Ascending aorta (tissue), 2 donors: ENCODE data around the gene SRXN1. TPM values are rescaled to one million over a fixed set of nuclear protein-coding genes. Genes with fewer than 3 reads are reported as not detected.

Experiments used
- DNase-seq, 2 donors: peaks; one replicate each; pipeline ENCODE4 v3.0.0-alpha.2; 2019; ENCODE audit warnings: low spot score in 2 of 2
- H3K27ac ChIP-seq, 2 donors: fragments of 200-600 bp; sonication (generic); one replicate each; pipeline ENCODE4 v1.5.1; 2016 to 2017; ENCODE audit warnings: mild to moderate bottlenecking in 1 of 2
- H3K27me3 ChIP-seq: fragments of 200-600 bp; sonication (generic); one replicate; pipeline ENCODE4 v1.5.1; 2017
- H3K36me3 ChIP-seq, 2 donors: fragments of 200-600 bp; sonication (generic); one replicate each; pipeline ENCODE4 v1.5.1; 2016
- H3K4me1 ChIP-seq, 2 donors: fragments of 200-600 bp; sonication (generic); one replicate each; pipeline ENCODE4 v1.5.1; 2016 to 2017; ENCODE audit warnings: mild to moderate bottlenecking in 1 of 2
- H3K4me3 ChIP-seq, 2 donors: fragments of 200-600 bp; sonication (generic); one replicate each; pipeline ENCODE4 v1.5.1; 2016 to 2017; ENCODE audit warnings: mild to moderate bottlenecking in 1 of 2
- H3K9me3 ChIP-seq, 2 donors: fragments of 200-600 bp; sonication (generic); one replicate each; pipeline ENCODE4 v1.5.1; 2016
- intact Hi-C: fragments of 100-400 bp; cut with DNase I; formaldehyde crosslinking; loops from one replicate; pipeline ENCODE4 v1.15.1; 2023
- total RNA-seq: library from RNA; depleted of rRNA; stranded (reverse); fragments of >200 nt; gene quantifications from one replicate; pipeline ENCODE4 v1.1.0, GENCODE V29; 2016
- TF ChIP-seq, protein P1 (sequence below), 3 experiments: fragments of 200-600 bp in 2 of 3; fragments of 450-650 bp in 1 of 3; sonication (generic) in 2 of 3; IDR thresholded peaks; one replicate each; pipeline ENCODE4 v1.5.1; 2016 to 2019; ENCODE audit warnings: antibody characterized with exemption in 3 of 3, mild to moderate bottlenecking in 1 of 3, moderate library complexity in 1 of 3

SRXN1 gene
- total RNA-seq, 1 donor from 2014 or later = 28.8 TPM

DNA sequence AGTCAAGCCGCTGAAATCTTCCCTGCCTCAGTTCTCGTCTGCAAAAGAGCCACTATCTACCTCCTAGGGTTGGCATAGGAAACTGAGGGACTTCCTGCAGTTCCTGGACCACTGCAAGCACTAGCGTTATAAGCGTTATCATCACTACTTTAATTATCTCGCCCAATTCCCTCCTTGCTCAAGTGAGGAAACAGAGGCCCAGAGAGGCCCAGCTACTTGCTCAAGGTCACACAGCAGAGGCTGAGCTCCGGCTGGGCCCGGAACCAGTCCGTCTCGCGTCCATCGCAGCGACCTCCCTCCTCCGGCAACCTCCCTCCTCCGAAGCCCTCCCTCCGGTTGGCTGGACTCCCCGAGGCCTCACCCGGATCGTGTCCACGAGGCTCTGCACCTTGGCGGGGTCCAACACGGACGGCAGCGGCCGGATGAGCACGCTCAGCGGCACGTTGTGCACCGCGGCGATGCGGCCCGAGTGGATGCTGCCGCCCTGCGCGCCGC, 338 bp downstream of the SRXN1 start:
- Histone ChIP-seq H3K27ac (peak overlapping the region; percentile 82 to 84), H3K9me3 (peaks cover 0 to 8% of the 10 kb centered on the region in 2 donors), H3K4me1 (peaks cover 9% of the 10 kb centered on the region in 2 donors), H3K27me3 (no peaks in the 10 kb centered on the region), H3K4me3 (peak overlapping the region; percentile 61 to 84), H3K36me3 (peaks cover 21 to 29% of the 10 kb centered on the region in 2 donors)
- no peak for DNase-seq
- intact Hi-C loops = loop anchor here (2.0 to 10.0 kb wide), 9 partner anchors 22 to 1162 kb away; partner anchors contain the start of genes CSNK2A1, FAM110A, FKBP1A and NRSN2
- TF ChIP-seq, protein P1, sequence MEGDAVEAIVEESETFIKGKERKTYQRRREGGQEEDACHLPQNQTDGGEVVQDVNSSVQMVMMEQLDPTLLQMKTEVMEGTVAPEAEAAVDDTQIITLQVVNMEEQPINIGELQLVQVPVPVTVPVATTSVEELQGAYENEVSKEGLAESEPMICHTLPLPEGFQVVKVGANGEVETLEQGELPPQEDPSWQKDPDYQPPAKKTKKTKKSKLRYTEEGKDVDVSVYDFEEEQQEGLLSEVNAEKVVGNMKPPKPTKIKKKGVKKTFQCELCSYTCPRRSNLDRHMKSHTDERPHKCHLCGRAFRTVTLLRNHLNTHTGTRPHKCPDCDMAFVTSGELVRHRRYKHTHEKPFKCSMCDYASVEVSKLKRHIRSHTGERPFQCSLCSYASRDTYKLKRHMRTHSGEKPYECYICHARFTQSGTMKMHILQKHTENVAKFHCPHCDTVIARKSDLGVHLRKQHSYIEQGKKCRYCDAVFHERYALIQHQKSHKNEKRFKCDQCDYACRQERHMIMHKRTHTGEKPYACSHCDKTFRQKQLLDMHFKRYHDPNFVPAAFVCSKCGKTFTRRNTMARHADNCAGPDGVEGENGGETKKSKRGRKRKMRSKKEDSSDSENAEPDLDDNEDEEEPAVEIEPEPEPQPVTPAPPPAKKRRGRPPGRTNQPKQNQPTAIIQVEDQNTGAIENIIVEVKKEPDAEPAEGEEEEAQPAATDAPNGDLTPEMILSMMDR (IDR thresholded peaks at IDR 0.05) = no peak

DNA sequence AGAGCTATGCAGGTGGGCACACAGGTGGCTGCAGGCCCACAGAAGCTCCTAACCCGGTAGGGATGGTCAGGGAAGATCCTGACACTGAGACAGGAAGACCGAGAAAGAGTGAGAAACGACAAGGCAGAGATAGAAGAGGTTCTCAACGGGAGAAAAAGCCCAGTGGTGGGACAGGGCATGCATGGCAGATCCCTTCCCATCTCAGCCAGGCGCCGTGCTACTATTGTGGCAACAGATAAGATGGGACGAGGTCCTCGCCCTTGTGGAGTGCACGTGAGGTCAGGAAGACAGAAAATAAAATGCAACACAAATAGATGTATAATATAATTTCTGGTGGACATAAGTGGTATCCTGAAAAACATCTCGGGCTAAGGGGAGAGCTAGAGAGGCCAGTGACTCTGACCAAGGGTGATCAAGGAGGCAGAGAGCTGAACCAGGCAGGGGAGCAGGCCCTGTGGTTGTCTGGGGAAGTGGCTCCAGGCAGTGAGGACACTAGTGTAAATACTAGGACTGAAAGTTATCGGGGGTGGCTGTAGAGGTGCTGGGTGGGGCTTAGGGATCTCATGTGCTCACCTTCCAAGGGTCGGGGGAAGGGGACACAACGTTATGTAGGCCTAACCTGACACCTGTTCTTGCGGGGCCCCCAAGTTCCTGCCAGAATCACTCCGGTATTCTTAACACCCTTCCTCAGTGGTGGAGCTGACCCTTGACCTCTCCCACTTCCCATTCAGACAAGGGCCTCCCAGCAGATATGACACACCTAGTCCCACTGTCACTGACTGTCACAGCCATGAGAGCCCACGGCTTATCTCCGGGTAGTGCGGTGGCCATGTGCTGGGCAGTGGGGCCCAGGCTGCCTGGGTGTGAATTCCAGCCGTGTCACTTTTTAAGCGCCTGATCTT, 1.0 kb downstream of the SRXN1 start:
- Histone ChIP-seq H3K27me3 (no peaks in the 10 kb centered on the region), H3K4me1 (peaks cover 9% of the 10 kb centered on the region in 2 donors), H3K27ac (peak overlapping the region; percentile 82 to 84), H3K36me3 (peaks cover 28 to 36% of the 10 kb centered on the region in 2 donors), H3K9me3 (peaks cover 0 to 8% of the 10 kb centered on the region in 2 donors), H3K4me3 (peak overlapping the region; percentile 61 to 84)
- no peak for DNase-seq
- TF ChIP-seq, protein P1 (IDR thresholded peaks at IDR 0.05) = no peak
- intact Hi-C loops = loop anchor here (2.0 to 10.0 kb wide), 9 partner anchors 23 to 1163 kb away; partner anchors contain the start of genes CSNK2A1, FAM110A, FKBP1A and NRSN2

DNA sequence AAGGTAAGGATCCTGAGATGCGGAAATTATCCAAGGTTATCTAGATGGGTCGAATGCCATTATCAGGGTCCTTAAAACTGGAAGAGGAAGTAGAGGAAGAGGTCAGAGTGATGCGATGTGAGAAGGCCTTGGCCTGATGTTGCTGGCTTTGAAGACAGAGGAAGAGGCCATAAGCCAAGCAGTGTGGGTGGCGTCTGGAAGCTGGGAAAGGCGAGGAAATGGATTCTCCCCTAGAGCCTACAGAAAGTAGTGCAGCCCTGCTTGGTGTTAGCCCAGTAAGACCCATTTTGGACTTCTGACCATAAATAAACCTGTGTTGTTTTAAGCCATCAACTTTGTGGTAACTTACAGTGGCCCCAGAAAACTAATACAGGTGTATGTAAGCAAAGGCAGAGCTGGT, 2.0 kb downstream of the SRXN1 start:
- Histone ChIP-seq H3K27me3 (no peaks in the 10 kb centered on the region), H3K36me3 (peaks cover 29 to 39% of the 10 kb centered on the region in 2 donors), H3K27ac (no peak overlapping the region), H3K4me1 (peaks cover 9% of the 10 kb centered on the region in 2 donors), H3K4me3 (no peak overlapping the region), H3K9me3 (peaks cover 0 to 8% of the 10 kb centered on the region in 2 donors)
- TF ChIP-seq, protein P1 (IDR thresholded peaks at IDR 0.05) = no peak
- no peak for DNase-seq
- intact Hi-C loops = loop anchor here (5.0 to 10.0 kb wide), 6 partner anchors 189 to 1164 kb away; partner anchors contain the start of genes FKBP1A, NRSN2, NSFL1C and PSMF1

DNA sequence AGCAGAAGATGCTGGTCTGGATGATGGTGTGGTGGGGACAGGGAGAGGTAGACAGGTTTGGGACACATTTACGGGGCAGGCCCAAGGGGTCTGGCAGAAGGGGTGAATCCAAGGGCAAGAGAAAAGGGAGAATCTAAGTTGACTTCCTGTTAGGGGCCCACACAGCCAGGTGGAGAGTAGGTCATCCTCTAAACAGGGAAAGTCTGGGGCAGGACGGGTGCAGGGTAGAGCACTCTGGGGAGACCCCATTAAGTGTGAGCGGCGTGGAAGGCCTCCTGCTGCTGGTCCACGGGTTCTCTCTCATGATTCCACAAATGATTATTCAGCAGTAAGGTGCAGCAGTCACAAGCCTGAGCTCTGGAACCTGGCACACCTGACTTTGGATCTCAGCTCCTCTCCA, 2.7 kb downstream of the SRXN1 start:
- Histone ChIP-seq H3K9me3 (peaks cover 0 to 8% of the 10 kb centered on the region in 2 donors), H3K27ac (no peak overlapping the region), H3K27me3 (no peaks in the 10 kb centered on the region), H3K4me1 (peaks cover 9 to 11% of the 10 kb centered on the region in 2 donors), H3K36me3 (peaks cover 29 to 39% of the 10 kb centered on the region in 2 donors), H3K4me3 (no peak overlapping the region)
- no peak for DNase-seq
- intact Hi-C loops = loop anchor here (5.0 to 10.0 kb wide), 6 partner anchors 188 to 1165 kb away; partner anchors contain the start of genes FKBP1A, NRSN2, NSFL1C and PSMF1
- TF ChIP-seq, protein P1 (IDR thresholded peaks at IDR 0.05) = no peak

DNA sequence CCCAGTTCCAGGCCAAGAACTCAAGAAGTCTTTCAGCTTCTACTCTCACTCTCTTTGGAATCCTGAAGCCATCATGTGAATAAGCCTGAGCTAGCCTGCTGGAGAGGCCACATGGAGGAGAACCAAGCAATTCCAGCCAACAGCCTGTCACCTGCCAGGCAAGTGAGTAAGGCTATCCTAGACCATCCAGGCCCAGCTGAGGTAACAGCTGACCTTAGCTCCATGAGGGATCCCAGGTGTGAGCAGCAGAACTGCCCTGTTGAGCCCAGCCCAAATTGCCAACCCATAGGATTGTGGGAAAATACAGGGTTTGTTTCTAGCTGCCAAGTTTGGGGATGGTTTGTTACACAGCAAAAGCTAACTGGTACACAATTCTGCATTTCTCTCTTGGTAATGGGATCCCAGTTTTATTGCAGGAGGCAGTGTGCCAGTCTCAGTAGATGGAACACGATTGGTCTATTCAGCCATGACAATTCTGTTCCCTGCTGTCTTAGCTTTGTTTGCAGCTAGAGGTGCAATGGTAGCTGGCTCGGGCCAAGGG, 5.5 kb downstream of the SRXN1 start:
- H3K9me3 ChIP-seq = peaks cover 0 to 8% of the 10 kb centered on the region in 2 donors
- H3K4me1 ChIP-seq = peaks cover 3 to 5% of the 10 kb centered on the region in 2 donors
- H3K27ac ChIP-seq = no peak overlapping the region
- no peak overlapping the region for H3K4me3 ChIP-seq
- DNase-seq = no peak
- peaks cover 29 to 39% of the 10 kb centered on the region in 2 donors for H3K36me3 ChIP-seq
- intact Hi-C loops = no loop called here
- no peaks in the 10 kb centered on the region for H3K27me3 ChIP-seq
- TF ChIP-seq, protein P1 (IDR thresholded peaks at IDR 0.05) = no peak
